BLaER1 treated with 17β-estradiol and CSF1 and Interleukin-3, amounts not matched to agents 10 nM and 100 nM (cell line): Measurements from ENCODE around the gene CAMK2D.

Source experiments
- H3K27ac ChIP-seq, 11 experiments: shearing (Covaris generic); formaldehyde crosslinking; 2 replicates each; pipeline ENCODE4 v1.8.1; 2022
- H3K27me3 ChIP-seq, 11 experiments: shearing (Covaris generic); formaldehyde crosslinking; 2 replicates each; pipeline ENCODE4 v1.8.1; 2022
- H3K36me3 ChIP-seq, 11 experiments: shearing (Covaris generic); formaldehyde crosslinking; 2 replicates each; pipeline ENCODE4 v1.8.1; 2022
- H3K4me1 ChIP-seq, 10 experiments: shearing (Covaris generic); formaldehyde crosslinking; 2 replicates each; pipeline ENCODE4 v1.8.1; 2022
- H3K4me2 ChIP-seq, 11 experiments: shearing (Covaris generic); formaldehyde crosslinking; 2 replicates each; pipeline ENCODE4 v1.8.1; 2022
- H3K4me3 ChIP-seq, 10 experiments: shearing (Covaris generic); formaldehyde crosslinking; 2 replicates each; pipeline ENCODE4 v1.8.1; 2022
- H3K9ac ChIP-seq, 11 experiments: shearing (Covaris generic); formaldehyde crosslinking; 2 replicates each; pipeline ENCODE4 v1.8.1; 2022
- H3K9me3 ChIP-seq, 11 experiments: shearing (Covaris generic); formaldehyde crosslinking; replicated peaks in 1 of 11; 2 replicates each; pipeline ENCODE4 v1.8.1; 2022
- H4K20me1 ChIP-seq, 11 experiments: shearing (Covaris generic); formaldehyde crosslinking; 2 replicates each; pipeline ENCODE4 v1.8.1; 2022
- Cebpa-rat ChIP-seq, 11 experiments: shearing (Covaris generic); IDR thresholded peaks; 2 replicates each; pipeline ENCODE4 v1.8.1; 2022

The CAMK2D gene

GRCh38 chr4:113738251-113738650 lies 23.3 kb downstream of the CAMK2D start:
- Histone ChIP-seq H3K27ac (no peak overlapping the region), H4K20me1 (peaks cover 0 to 16% (median 0%) of the 10 kb centered on the region in 11 experiments; a peak in 3 of 22 replicates), H3K4me2 (peak overlapping the region in 4 of 11 experiments; percentile 2 to 76 (median 52); a peak in 5 of 22 replicates), H3K36me3 (peaks cover 0 to 81% (median 24%) of the 10 kb centered on the region in 11 experiments; a peak in 16 of 22 replicates), H3K4me3 (no peak overlapping the region), H3K27me3 (no peaks in the 10 kb centered on the region), H3K9ac (no peak overlapping the region), H3K9me3 (peaks cover 0 to 8% (median 3%) of the 10 kb centered on the region in 11 experiments; a peak in 7 of 22 replicates), H3K4me1 (peaks cover 0 to 33% (median 11%) of the 10 kb centered on the region in 10 experiments; a peak in 15 of 20 replicates)
- TF ChIP-seq Cebpa-rat (IDR thresholded peaks at IDR 0.05), result no peak

GRCh38 chr4:113733685-113734084 lies 27.9 kb downstream of the CAMK2D start:
- no peak for TF ChIP-seq Cebpa-rat (IDR thresholded peaks at IDR 0.05)
- H3K9ac ChIP-seq, result no peak overlapping the region
- peaks cover 0 to 21% (median 4%) of the 10 kb centered on the region in 10 experiments; a peak in 9 of 20 replicates for H3K4me1 ChIP-seq
- H3K4me2 ChIP-seq, result no peak overlapping the region
- no peak overlapping the region for H3K27ac ChIP-seq
- H3K4me3 ChIP-seq, result no peak overlapping the region
- peaks cover 14 to 84% (median 36%) of the 10 kb centered on the region in 11 experiments; a peak in 20 of 22 replicates for H3K36me3 ChIP-seq
- H3K9me3 ChIP-seq, result peaks cover 0 to 8% (median 3%) of the 10 kb centered on the region in 11 experiments; a peak in 7 of 22 replicates
- H3K27me3 ChIP-seq, result no peaks in the 10 kb centered on the region
- H4K20me1 ChIP-seq, result peaks cover 0 to 34% (median 0%) of the 10 kb centered on the region in 11 experiments; a peak in 4 of 22 replicates

- Histone ChIP-seq H3K9me3 (peaks cover 0 to 8% (median 3%) of the 10 kb centered on the region in 11 experiments; a peak in 7 of 22 replicates), H3K4me1 (peaks cover 0 to 14% (median 2%) of the 10 kb centered on the region in 10 experiments; a peak in 7 of 20 replicates), H3K27me3 (no peaks in the 10 kb centered on the region), H4K20me1 (peaks cover 0 to 38% (median 0%) of the 10 kb centered on the region in 11 experiments; a peak in 4 of 22 replicates), H3K4me2 (no peak overlapping the region), H3K9ac (no peak overlapping the region), H3K36me3 (peaks cover 14 to 80% (median 36%) of the 10 kb centered on the region in 11 experiments; a peak in 20 of 22 replicates), H3K27ac (no peak overlapping the region), H3K4me3 (no peak overlapping the region)
- no peak for TF ChIP-seq Cebpa-rat (IDR thresholded peaks at IDR 0.05)
Observed at GRCh38 chr4:113732967-113733527, 28.5 kb downstream of the CAMK2D start.

GRCh38 chr4:113730467-113731216 lies 30.9 kb downstream of the CAMK2D start:
- Histone ChIP-seq H3K4me3 (no peak overlapping the region), H3K4me2 (no peak overlapping the region), H3K27ac (no peak overlapping the region), H3K36me3 (peaks cover 14 to 61% (median 35%) of the 10 kb centered on the region in 11 experiments; a peak in 20 of 22 replicates), H3K4me1 (peaks cover 0 to 20% (median 3%) of the 10 kb centered on the region in 10 experiments; a peak in 6 of 20 replicates), H3K9ac (no peak overlapping the region), H3K27me3 (no peaks in the 10 kb centered on the region), H3K9me3 (peaks cover 0 to 8% (median 3%) of the 10 kb centered on the region in 11 experiments; a peak in 7 of 22 replicates), H4K20me1 (peaks cover 0 to 62% (median 0%) of the 10 kb centered on the region in 11 experiments; a peak in 6 of 22 replicates)
- TF ChIP-seq Cebpa-rat (IDR thresholded peaks at IDR 0.05), result no peak

GRCh38 chr4:113727802-113728201 lies 33.7 kb downstream of the CAMK2D start:
- H3K9me3 ChIP-seq, result peaks cover 0 to 3% (median 0%) of the 10 kb centered on the region in 11 experiments; a peak in 1 of 22 replicates
- H3K36me3 ChIP-seq, result peaks cover 12 to 46% (median 23%) of the 10 kb centered on the region in 11 experiments; a peak in 19 of 22 replicates
- no peak overlapping the region for H3K9ac ChIP-seq
- no peak overlapping the region for H3K4me3 ChIP-seq
- no peak overlapping the region for H3K27ac ChIP-seq
- H3K4me1 ChIP-seq, result peaks cover 0 to 20% (median 2%) of the 10 kb centered on the region in 10 experiments; a peak in 5 of 20 replicates
- peaks cover 0 to 71% (median 0%) of the 10 kb centered on the region in 11 experiments; a peak in 6 of 22 replicates for H4K20me1 ChIP-seq
- TF ChIP-seq Cebpa-rat (IDR thresholded peaks at IDR 0.05), result no peak
- H3K27me3 ChIP-seq, result no peaks in the 10 kb centered on the region
- H3K4me2 ChIP-seq, result peak overlapping the region in 1 of 11 experiments; percentile 11; a peak in 2 of 22 replicates

GRCh38 chr4:113725963-113726362 lies 35.6 kb downstream of the CAMK2D start:
- no peak for TF ChIP-seq Cebpa-rat (IDR thresholded peaks at IDR 0.05)

GRCh38 chr4:113718252-113718651 lies 43.3 kb downstream of the CAMK2D start:
- no peak overlapping the region for H3K9ac ChIP-seq
- H3K36me3 ChIP-seq, result peaks cover 4 to 44% (median 17%) of the 10 kb centered on the region in 11 experiments; a peak in 16 of 22 replicates
- H3K4me1 ChIP-seq, result peaks cover 0 to 14% (median 0%) of the 10 kb centered on the region in 10 experiments; a peak in 6 of 20 replicates
- no peaks in the 10 kb centered on the region for H3K27me3 ChIP-seq
- H3K4me2 ChIP-seq, result no peak overlapping the region
- H3K4me3 ChIP-seq, result no peak overlapping the region
- no peaks in the 10 kb centered on the region for H3K9me3 ChIP-seq
- no peak overlapping the region for H3K27ac ChIP-seq
- no peak for TF ChIP-seq Cebpa-rat (IDR thresholded peaks at IDR 0.05)
- H4K20me1 ChIP-seq, result peaks cover 0 to 77% (median 0%) of the 10 kb centered on the region in 11 experiments; a peak in 8 of 22 replicates

More at GRCh38 chr4:113725963-113726362, 35.6 kb downstream of the CAMK2D start:
- no peaks in the 10 kb centered on the region for H3K27me3 ChIP-seq
- peaks cover 0 to 83% (median 0%) of the 10 kb centered on the region in 11 experiments; a peak in 8 of 22 replicates for H4K20me1 ChIP-seq
- peaks cover 0 to 33% (median 4%) of the 10 kb centered on the region in 10 experiments; a peak in 8 of 20 replicates for H3K4me1 ChIP-seq
- H3K4me3 ChIP-seq, result no peak overlapping the region
- peaks cover 0 to 3% (median 0%) of the 10 kb centered on the region in 11 experiments; a peak in 1 of 22 replicates for H3K9me3 ChIP-seq
- H3K36me3 ChIP-seq, result peaks cover 5 to 30% (median 12%) of the 10 kb centered on the region in 11 experiments; a peak in 17 of 22 replicates
- H3K4me2 ChIP-seq, result peak overlapping the region in 2 of 11 experiments; percentile 23; a peak in 4 of 22 replicates
- H3K9ac ChIP-seq, result no peak overlapping the region
- no peak overlapping the region for H3K27ac ChIP-seq

GRCh38 chr4:113711883-113712662 lies 49.5 kb downstream of the CAMK2D start:
- Histone ChIP-seq H3K9me3 (no peaks in the 10 kb centered on the region), H3K4me3 (no peak overlapping the region), H3K9ac (no peak overlapping the region), H3K27ac (no peak overlapping the region), H3K4me2 (no peak overlapping the region), H3K4me1 (peaks cover 0 to 15% (median 3%) of the 10 kb centered on the region in 10 experiments; a peak in 5 of 20 replicates), H3K36me3 (peaks cover 0 to 50% (median 12%) of the 10 kb centered on the region in 11 experiments; a peak in 14 of 22 replicates), H4K20me1 (peaks cover 0 to 67% (median 0%) of the 10 kb centered on the region in 11 experiments; a peak in 8 of 22 replicates), H3K27me3 (no peaks in the 10 kb centered on the region)
- no peak for TF ChIP-seq Cebpa-rat (IDR thresholded peaks at IDR 0.05)
